ENCODE results near the gene IFITM5. TPM values are rescaled to one million over a fixed set of nuclear protein-coding genes. Genes with fewer than 3 reads are reported as not detected.

IFITM5 gene
- total and polyA plus RNA-seq, 2 of the 8 experiments (the other 6 are each of a cell fraction or from before 2014, with no cell fraction given), result not detected

GRCh38 chr11:294780-295179, 4.5 kb downstream of the IFITM5 start (continued):
- TF ChIP-seq RFX5 (IDR thresholded peaks at IDR 0.05; ENCODE audit: borderline replicate concordance, low read depth, low read length) (no peak), RAD21 (IDR thresholded peaks at IDR 0.05 in 1 of 2, conservative IDR thresholded peaks at IDR 0.05 in 1 of 2; ENCODE audit: low read depth in 2 of 2, low read length in 2 of 2) (no peak), CEBPB (IDR thresholded peaks at IDR 0.05; ENCODE audit: low read depth, low read length) (no peak), JUN (IDR thresholded peaks at IDR 0.05; ENCODE audit: low read depth, low read length) (no peak), RBBP5 (IDR thresholded peaks at IDR 0.05; ENCODE audit: borderline replicate concordance, low read depth, low read length) (no peak), CHD2 (IDR thresholded peaks at IDR 0.05; ENCODE audit: low read length) (no peak)
